Progenitor cell of endocrine pancreas (in vitro differentiated cells): ENCODE data around the gene OR13J1. TPM values are rescaled to one million over a fixed set of nuclear protein-coding genes. Genes with fewer than 3 reads are reported as not detected.
A peak's percentile ranks its signal among the peaks of the same experiment; 100 is the strongest.

ENCODE experiments used
- DNase-seq: peaks from one replicate; pipeline ENCODE4 v3.0.0; 2021; ENCODE audit warnings: low spot score; ENCODE audit not compliant: unreplicated experiment
- H3K27ac Mint-ChIP-seq: 2 replicates; pipeline ENCODE4 v1.8.0; 2021; ENCODE audit warnings: mild to moderate bottlenecking, moderate library complexity, mixed read lengths
- H3K27me3 Mint-ChIP-seq: 2 replicates; pipeline ENCODE4 v1.8.0; 2021; ENCODE audit warnings: mixed read lengths
- H3K36me3 Mint-ChIP-seq: 2 replicates; pipeline ENCODE4 v1.8.0; 2022; ENCODE audit warnings: mixed read lengths; ENCODE audit not compliant: insufficient read depth
- H3K4me1 Mint-ChIP-seq: 2 replicates; pipeline ENCODE4 v1.8.0; 2021; ENCODE audit warnings: low read depth, mixed read lengths
- H3K4me3 Mint-ChIP-seq: 2 replicates; pipeline ENCODE4 v1.8.0; 2021; ENCODE audit warnings: low read depth, mild to moderate bottlenecking, moderate library complexity, mixed read lengths
- H3K9me3 Mint-ChIP-seq: 2 replicates; pipeline ENCODE4 v1.8.0; 2021; ENCODE audit warnings: low read depth, mixed read lengths
- CTCF ChIP-seq: fragments of 200-600 bp; sonication (generic); IDR thresholded peaks from one replicate; pipeline ENCODE4 v1.5.0; 2021; ENCODE audit warnings: antibody characterized with exemption, mild to moderate bottlenecking; ENCODE audit not compliant: unreplicated experiment
- total RNA-seq: library from RNA; stranded (reverse); gene quantifications from 2 replicates; pipeline ENCODE4 v1.2.1, GENCODE V29; 2021

Gene OR13J1
- total RNA-seq, 1 donor from 2014 or later: not detected

- TF ChIP-seq CTCF: no peak
- no peak for DNase-seq
- no peaks in the 10 kb centered on the region for H3K4me1 Mint-ChIP-seq
- no peaks in the 10 kb centered on the region for H3K9me3 Mint-ChIP-seq
- no peak overlapping the region for H3K4me3 Mint-ChIP-seq
- peaks cover 3% of the 10 kb centered on the region for H3K36me3 Mint-ChIP-seq
- H3K27ac Mint-ChIP-seq: no peak overlapping the region
- H3K27me3 Mint-ChIP-seq: peaks cover 24% of the 10 kb centered on the region
These were observed 14.0 kb downstream of the OR13J1 start for GRCh38 chr9:35856206-35856605.

- H3K4me1 Mint-ChIP-seq: no peaks in the 10 kb centered on the region
- H3K36me3 Mint-ChIP-seq: peaks cover 4% of the 10 kb centered on the region
- peak; percentile 3 for DNase-seq
- H3K9me3 Mint-ChIP-seq: no peaks in the 10 kb centered on the region
- H3K27me3 Mint-ChIP-seq: peaks cover 6% of the 10 kb centered on the region
- H3K27ac Mint-ChIP-seq: no peak overlapping the region
- TF ChIP-seq CTCF: no peak
- H3K4me3 Mint-ChIP-seq: no peak overlapping the region
These were observed 16.0 kb downstream of the OR13J1 start for GRCh38 chr9:35854091-35854762.

GRCh38 chr9:35852876-35853865, 17.0 kb downstream of the OR13J1 start:
- no peaks in the 10 kb centered on the region for H3K9me3 Mint-ChIP-seq
- H3K4me1 Mint-ChIP-seq: no peaks in the 10 kb centered on the region
- peaks cover 5% of the 10 kb centered on the region for H3K36me3 Mint-ChIP-seq
- H3K27ac Mint-ChIP-seq: no peak overlapping the region
- DNase-seq: peak; percentile 6
- no peak for TF ChIP-seq CTCF
- peaks cover 5% of the 10 kb centered on the region for H3K27me3 Mint-ChIP-seq
- no peak overlapping the region for H3K4me3 Mint-ChIP-seq

- no peak for TF ChIP-seq CTCF
- peak; percentile 1 for DNase-seq
- no peaks in the 10 kb centered on the region for H3K4me1 Mint-ChIP-seq
- no peak overlapping the region for H3K27ac Mint-ChIP-seq
- H3K36me3 Mint-ChIP-seq: peaks cover 9% of the 10 kb centered on the region
- H3K9me3 Mint-ChIP-seq: no peaks in the 10 kb centered on the region
- H3K4me3 Mint-ChIP-seq: no peak overlapping the region
- H3K27me3 Mint-ChIP-seq: peaks cover 12% of the 10 kb centered on the region
These were observed 17.9 kb downstream of the OR13J1 start for GRCh38 chr9:35852267-35852815.
